ENCODE results near the gene PRADC1. TPM values are rescaled to one million over a fixed set of nuclear protein-coding genes. Genes with fewer than 3 reads are reported as not detected.
A peak's percentile ranks its signal among the peaks of the same experiment; 100 is the strongest.
"Not testable (repeated sequence)": the region's sequence is repeated elsewhere in the genome, so short reads cannot be mapped to it uniquely, and the experiment has no call there.

The PRADC1 gene
- total RNA-seq, 2 donors from 2014 or later = 40.2 to 51.9 TPM

GRCh38 chr2:73214120-73215035 lies 18.7 kb downstream of the PRADC1 start, which contains the start of gene SMYD5:
TSS of gene SMYD5 (plus strand) at chr2:73214245. CDS start at chr2:73214267, 22 bp downstream.
- DNase-seq (peak; percentile 81 to 92), ATAC-seq (peak; percentile 95)

GRCh38 chr2:73212448-73213176 lies 20.4 kb downstream of the PRADC1 start:
- DNase-seq (peak; percentile 47 to 78), ATAC-seq (peak; percentile 74)
- intact Hi-C loops (cut with DNase I, micrococcal nuclease) = no loop called here

More at GRCh38 chr2:73214120-73215035, 18.7 kb downstream of the PRADC1 start, which contains the start of gene SMYD5:
- intact Hi-C loops (cut with DNase I, micrococcal nuclease) = no loop called here

GRCh38 chr2:73212098-73212447 lies 21.0 kb downstream of the PRADC1 start:
- DNase-seq (no peak), ATAC-seq (no peak)
- intact Hi-C loops (cut with DNase I, micrococcal nuclease) = no loop called here

GRCh38 chr2:73210696-73211095 lies 22.3 kb downstream of the PRADC1 start:
- no peak for ATAC-seq
- intact Hi-C loops (cut with DNase I, micrococcal nuclease) = no loop called here

GRCh38 chr2:73210019-73210418 lies 23.0 kb downstream of the PRADC1 start:
- ATAC-seq (no peak), DNase-seq (no peak)
- intact Hi-C loops (cut with DNase I, micrococcal nuclease) = no loop called here

More at GRCh38 chr2:73210696-73211095, 22.3 kb downstream of the PRADC1 start:
- no peak for DNase-seq

GRCh38 chr2:73208258-73208657 lies 24.8 kb downstream of the PRADC1 start:
- no peak for DNase-seq
- intact Hi-C loops (cut with DNase I, micrococcal nuclease) = no loop called here
- no peak for ATAC-seq

- no peak for DNase-seq
- ATAC-seq = no peak
- intact Hi-C loops (cut with DNase I, micrococcal nuclease) = no loop called here
Observed at GRCh38 chr2:73205611-73206010, 27.4 kb downstream of the PRADC1 start.

GRCh38 chr2:73203055-73203681 lies 29.9 kb downstream of the PRADC1 start:
- DNase-seq (no peak), ATAC-seq (peak; percentile 51)

GRCh38 chr2:73202156-73203054 lies 30.6 kb downstream of the PRADC1 start, which contains the start of gene NOTO:
TSS of gene NOTO (plus strand) at chr2:73202574. CDS start at chr2:73202667, 93 bp downstream.
- peak in 1 of 2 donors; percentile 16 for DNase-seq

More at GRCh38 chr2:73203055-73203681, 29.9 kb downstream of the PRADC1 start:
- intact Hi-C loops (cut with DNase I, micrococcal nuclease) = no loop called here

GRCh38 chr2:73200281-73200680 lies 32.8 kb downstream of the PRADC1 start:
- DNase-seq; intact Hi-C loops (cut with DNase I, micrococcal nuclease); ATAC-seq: not testable (repeated sequence)

More at GRCh38 chr2:73202156-73203054, 30.6 kb downstream of the PRADC1 start, which contains the start of gene NOTO:
- intact Hi-C loops (cut with DNase I, micrococcal nuclease) = no loop called here
- peak; percentile 44 for ATAC-seq

- DNase-seq = no peak
- no peak for ATAC-seq
- intact Hi-C loops (cut with DNase I, micrococcal nuclease) = no loop called here
Observed at GRCh38 chr2:73197579-73197978, 35.5 kb downstream of the PRADC1 start.

- DNase-seq = no peak
- ATAC-seq = no peak
- intact Hi-C loops (cut with DNase I, micrococcal nuclease) = no loop called here
Observed at GRCh38 chr2:73187549-73187948, 45.5 kb downstream of the PRADC1 start.

GRCh38 chr2:73185965-73186364 lies 47.1 kb downstream of the PRADC1 start:
- no peak for ATAC-seq
- no peak for DNase-seq
- intact Hi-C loops (cut with DNase I, micrococcal nuclease) = no loop called here

Other genes with a start within 250 kb of the PRADC1 start
- 10 to 100 TPM; 19.9 to 20.5 TPM for gene SFXN5, start 161.5 kb downstream of the PRADC1 start, total RNA-seq
- 10 to 100 TPM; 19.3 to 19.7 TPM for gene RAB11FIP5, start 120.3 kb downstream of the PRADC1 start, total RNA-seq
- under 1 TPM in 1 of 2 donors, not detected in 1; 0.08 TPM for gene NOTO, start 30.7 kb downstream of the PRADC1 start, total RNA-seq
- 10 to 100 TPM in 1 of 2 donors, 1 to 10 TPM in 1; 9.2 to 14.4 TPM for gene SMYD5, start 19.0 kb downstream of the PRADC1 start, total RNA-seq
- 100 to 1,000 TPM; 120 to 140 TPM for gene CCT7, start 1.1 kb upstream of the PRADC1 start, total RNA-seq
- gene FBXO41, start 51.2 kb upstream of the PRADC1 start, total RNA-seq = 1 to 10 TPM; 2.1 to 2.5 TPM
- gene EGR4, start 60.3 kb upstream of the PRADC1 start, total RNA-seq = not detected
- gene ALMS1, start 152.6 kb upstream of the PRADC1 start, total RNA-seq = 10 to 100 TPM; 11.2 to 14.8 TPM